ENCODE measurements around the gene OPCML.

- TF ChIP-seq CTCF (IDR thresholded peaks at IDR 0.05), result no peak
- no peak for TF ChIP-seq POLR2AphosphoS5 (IDR thresholded peaks at IDR 0.05; ENCODE audit: low read depth, low read length)
These were observed 892.3 kb downstream of the OPCML start for GRCh38 chr11:132639986-132640385.
